Thymus (tissue), 11 donors: ENCODE measurements around the gene KDM5B. TPM values are rescaled to one million over a fixed set of nuclear protein-coding genes. Genes with fewer than 3 reads are reported as not detected.

Experiments used
- DNase-seq, 9 donors: peaks; one replicate each; pipeline ENCODE4 v3.0.0-alpha.2; 2013; ENCODE audit warnings: low spot score in 9 of 9, low read depth in 6 of 9, missing footprints in 1 of 9
- H3K27ac ChIP-seq, 2 donors: one replicate each; pipeline ENCODE4 v1.5.1; 2013; ENCODE audit warnings: control low read depth in 1 of 2, low read depth in 1 of 2, low read length in 1 of 2, mild to moderate bottlenecking in 1 of 2, moderate library complexity in 1 of 2
- H3K27me3 ChIP-seq, 2 donors: one replicate each; pipeline ENCODE4 v1.5.1; 2013; ENCODE audit warnings: low read length in 1 of 2; ENCODE audit not compliant: control insufficient read depth in 2 of 2, insufficient read depth in 1 of 2
- H3K36me3 ChIP-seq, 2 donors: one replicate each; pipeline ENCODE4 v1.5.1; 2013; ENCODE audit warnings: low read length in 1 of 2, mild to moderate bottlenecking in 1 of 2, moderate library complexity in 1 of 2; ENCODE audit not compliant: control insufficient read depth in 2 of 2, insufficient read depth in 2 of 2
- H3K4me1 ChIP-seq, 2 donors: one replicate each; pipeline ENCODE4 v1.5.1; 2013; ENCODE audit warnings: low read length in 2 of 2; ENCODE audit not compliant: control insufficient read depth in 2 of 2, insufficient read depth in 2 of 2
- H3K4me3 ChIP-seq, 2 donors: one replicate each; pipeline ENCODE4 v1.5.1; 2013; ENCODE audit warnings: low read length in 2 of 2, control low read depth in 1 of 2, mild to moderate bottlenecking in 1 of 2
- H3K9me3 ChIP-seq, 2 donors: one replicate each; pipeline ENCODE4 v1.5.1; 2013; ENCODE audit warnings: low read length in 1 of 2, mild to moderate bottlenecking in 1 of 2; ENCODE audit not compliant: control insufficient read depth in 2 of 2, insufficient read depth in 1 of 2
- WGBS: extraction: QIAGEN DNeasy Blood & Tissue Kit; methylation state at CpG from one replicate; pipeline ENCODE4 v1.1.7; 2013; 5-methylcytosine and 5-hydroxymethylcytosine counted together
- polyA plus RNA-seq: library from polyadenylated mRNA; stranded (reverse); fragments of 200-250 nt; gene quantifications from one replicate; pipeline ENCODE4 v1.2.3, GENCODE V29; 2013
- total RNA-seq: library from RNA; stranded (reverse); fragments of 120-200 nt; gene quantifications from one replicate; pipeline ENCODE4 v1.2.4, GENCODE V29; 2013
- donor health status: healthy.

KDM5B gene
- total and polyA plus RNA-seq, 2 donors = 32.0 to 37.6 TPM

DNA sequence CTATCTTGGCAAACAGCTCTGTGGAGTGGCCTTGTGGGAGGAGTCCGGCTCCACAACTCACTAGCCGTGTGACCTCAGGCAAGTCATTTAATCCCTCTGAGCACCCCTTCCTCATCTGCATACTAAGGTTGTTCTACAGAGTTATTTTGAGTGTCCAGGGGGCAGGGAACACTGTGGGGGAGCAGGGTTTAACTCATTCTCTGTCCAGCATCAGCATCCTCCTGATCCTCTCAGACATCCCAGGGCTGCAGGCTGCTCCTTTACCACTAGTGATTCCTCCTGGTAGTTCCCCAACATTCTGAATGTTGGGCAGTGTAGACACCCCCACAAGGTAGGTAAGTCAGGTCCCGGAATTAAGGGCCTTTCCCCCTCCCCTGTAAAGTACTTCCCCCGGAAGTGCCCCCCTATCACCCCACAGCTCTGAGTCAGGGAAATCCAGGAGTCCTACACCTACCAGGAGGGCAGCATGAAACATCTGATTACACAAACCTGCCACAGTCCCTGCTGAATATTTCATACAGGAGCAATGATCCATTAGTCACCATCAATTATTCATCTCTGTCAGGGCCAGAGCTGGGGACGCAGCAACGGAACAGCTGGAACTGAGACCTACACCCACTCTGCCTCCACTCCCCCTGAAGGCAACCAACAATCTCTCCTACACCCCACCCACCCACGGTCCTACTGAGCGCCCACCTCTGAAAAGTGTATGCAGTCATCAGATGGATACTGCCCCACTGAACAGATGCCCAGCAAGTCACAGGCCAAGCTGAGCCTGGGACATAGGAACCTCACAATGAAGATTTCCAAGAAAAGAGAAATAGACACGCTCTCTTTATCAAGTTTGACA is 118.5 kb downstream of the KDM5B start:
- peaks cover 0 to 2% of the 10 kb centered on the region in 2 donors for H3K27me3 ChIP-seq
- no peaks in the 10 kb centered on the region for H3K36me3 ChIP-seq
- DNase-seq = no peak
- H3K9me3 ChIP-seq = no peaks in the 10 kb centered on the region
- H3K4me3 ChIP-seq = no peak overlapping the region
- 86% methylated on average over 9 of the region's 9 CpGs for WGBS
- H3K4me1 ChIP-seq = no peaks in the 10 kb centered on the region
- no peak overlapping the region for H3K27ac ChIP-seq

DNA sequence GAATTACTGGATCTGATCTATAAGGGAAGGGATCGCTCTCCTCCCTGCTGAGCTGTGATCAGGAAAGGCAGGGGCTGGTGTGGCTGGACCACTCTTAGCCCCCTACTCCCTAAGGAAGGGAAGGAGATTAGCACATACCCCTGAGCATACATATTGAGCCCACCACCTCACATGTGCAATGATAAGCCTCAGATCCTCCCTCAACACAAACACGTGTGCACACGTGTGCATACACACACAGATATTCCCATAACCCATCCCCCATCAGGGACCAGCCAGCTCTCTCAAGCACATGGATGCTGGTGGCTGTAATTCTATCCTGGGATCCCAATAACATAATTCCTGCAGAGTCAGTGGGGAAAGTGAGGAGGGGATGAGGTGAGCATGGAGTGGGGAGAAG is 119.1 kb downstream of the KDM5B start:
- H3K4me1 ChIP-seq = no peaks in the 10 kb centered on the region
- 77% methylated on average over 3 of the region's 3 CpGs for WGBS
- H3K27ac ChIP-seq = no peak overlapping the region
- no peaks in the 10 kb centered on the region for H3K9me3 ChIP-seq
- no peak for DNase-seq
- H3K36me3 ChIP-seq = no peaks in the 10 kb centered on the region
- no peak overlapping the region for H3K4me3 ChIP-seq
- H3K27me3 ChIP-seq = peaks cover 0 to 2% of the 10 kb centered on the region in 2 donors

DNA sequence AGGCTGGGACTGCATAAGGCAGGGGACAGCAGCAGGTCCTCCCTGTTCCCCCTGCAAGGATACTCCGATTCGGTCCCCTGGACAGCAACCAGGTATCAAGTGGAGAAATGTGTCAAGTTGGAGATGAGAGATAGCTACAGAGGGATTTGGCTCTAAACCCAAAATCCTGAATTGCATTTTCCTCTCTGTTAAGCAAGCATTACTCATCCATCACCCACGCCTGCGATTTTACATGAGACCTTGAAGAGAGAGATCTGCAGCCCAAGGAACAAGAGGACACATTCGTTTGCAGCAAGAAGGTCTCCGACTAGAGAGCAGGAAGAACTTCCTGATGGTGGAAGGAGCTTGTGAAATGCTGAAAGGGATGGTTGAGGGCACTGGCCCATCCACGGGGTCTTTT is 119.8 kb downstream of the KDM5B start:
- Histone ChIP-seq H3K4me1 (no peaks in the 10 kb centered on the region), H3K27ac (no peak overlapping the region), H3K4me3 (no peak overlapping the region), H3K27me3 (peaks cover 0 to 2% of the 10 kb centered on the region in 2 donors), H3K9me3 (no peaks in the 10 kb centered on the region), H3K36me3 (no peaks in the 10 kb centered on the region)
- DNase-seq = no peak
- 88% methylated on average over 7 of the region's 7 CpGs for WGBS

DNA sequence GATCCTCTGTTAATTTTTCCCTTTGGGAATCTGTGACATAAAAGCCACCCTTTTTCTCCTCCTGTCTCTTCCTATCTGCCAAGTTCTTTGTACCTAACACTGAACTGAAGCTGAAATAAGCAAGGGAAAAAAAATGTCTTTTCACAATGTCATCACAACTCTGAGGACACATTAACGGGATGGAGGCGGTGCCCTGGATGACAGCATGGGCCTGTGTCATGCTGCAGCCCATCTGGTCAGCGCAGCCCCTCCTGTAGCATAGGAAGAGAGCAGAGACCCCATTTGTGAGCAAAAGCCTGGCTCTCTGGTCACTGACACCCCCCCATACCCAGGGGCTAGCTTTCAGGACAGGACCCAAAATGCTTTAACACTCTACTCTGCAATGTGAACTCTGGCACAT is 120.4 kb downstream of the KDM5B start:
- no peaks in the 10 kb centered on the region for H3K36me3 ChIP-seq
- DNase-seq = no peak
- H3K4me1 ChIP-seq = no peaks in the 10 kb centered on the region
- H3K4me3 ChIP-seq = no peak overlapping the region
- H3K27me3 ChIP-seq = peaks cover 0 to 2% of the 10 kb centered on the region in 2 donors
- H3K9me3 ChIP-seq = no peaks in the 10 kb centered on the region
- no peak overlapping the region for H3K27ac ChIP-seq
- WGBS = 86% methylated on average over 3 of the region's 3 CpGs

DNA sequence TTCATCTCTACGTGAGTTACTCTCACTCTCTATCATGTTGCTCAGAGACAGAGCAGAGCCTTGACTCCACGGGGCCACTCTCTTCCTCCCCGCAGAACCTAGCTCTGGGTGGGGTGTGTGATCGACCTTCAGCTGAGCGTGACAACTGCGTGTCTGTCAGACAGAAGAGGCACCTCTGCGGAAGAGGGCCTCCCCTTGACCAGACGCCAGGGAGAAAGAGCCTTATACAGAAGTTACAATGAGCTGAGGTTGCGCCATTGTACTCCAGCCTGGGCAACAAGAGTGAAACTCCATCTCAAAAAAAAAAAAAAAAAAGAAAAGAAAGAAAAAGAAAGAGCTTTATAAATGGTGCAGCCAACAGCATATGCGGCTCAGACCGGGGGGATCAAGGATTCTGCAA is 120.9 kb downstream of the KDM5B start:
- no peak overlapping the region for H3K4me3 ChIP-seq
- H3K27ac ChIP-seq = no peak overlapping the region
- H3K36me3 ChIP-seq = no peaks in the 10 kb centered on the region
- no peaks in the 10 kb centered on the region for H3K9me3 ChIP-seq
- H3K27me3 ChIP-seq = peaks cover 0 to 2% of the 10 kb centered on the region in 2 donors
- no peaks in the 10 kb centered on the region for H3K4me1 ChIP-seq
- WGBS = 81% methylated on average over 11 of the region's 11 CpGs
- DNase-seq = no peak

DNA sequence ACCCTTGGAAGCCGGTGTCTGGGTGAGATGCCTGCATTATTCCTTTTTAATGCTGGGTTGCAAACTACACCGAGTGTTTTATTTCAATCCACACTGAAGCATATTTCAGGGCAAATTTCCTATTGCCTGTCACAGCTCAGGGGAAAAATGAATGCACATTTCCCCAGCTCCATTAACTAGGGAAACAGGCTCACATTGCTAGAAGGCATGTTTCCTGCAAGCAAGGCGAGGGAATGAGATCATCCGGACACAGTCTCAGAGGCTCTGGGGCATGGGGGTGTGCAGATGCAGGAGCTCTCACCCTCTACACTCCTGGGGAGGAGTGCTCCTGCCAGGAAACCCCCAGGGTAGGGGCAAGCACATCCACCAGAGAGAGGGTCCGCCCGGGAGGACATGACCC is 122.6 kb downstream of the KDM5B start:
- no peak overlapping the region for H3K4me3 ChIP-seq
- no peak for DNase-seq
- peaks cover 0 to 13% of the 10 kb centered on the region in 2 donors for H3K27me3 ChIP-seq
- 83% methylated on average over 6 of the region's 6 CpGs for WGBS
- H3K4me1 ChIP-seq = no peaks in the 10 kb centered on the region
- H3K27ac ChIP-seq = no peak overlapping the region
- H3K9me3 ChIP-seq = no peaks in the 10 kb centered on the region
- no peaks in the 10 kb centered on the region for H3K36me3 ChIP-seq

DNA sequence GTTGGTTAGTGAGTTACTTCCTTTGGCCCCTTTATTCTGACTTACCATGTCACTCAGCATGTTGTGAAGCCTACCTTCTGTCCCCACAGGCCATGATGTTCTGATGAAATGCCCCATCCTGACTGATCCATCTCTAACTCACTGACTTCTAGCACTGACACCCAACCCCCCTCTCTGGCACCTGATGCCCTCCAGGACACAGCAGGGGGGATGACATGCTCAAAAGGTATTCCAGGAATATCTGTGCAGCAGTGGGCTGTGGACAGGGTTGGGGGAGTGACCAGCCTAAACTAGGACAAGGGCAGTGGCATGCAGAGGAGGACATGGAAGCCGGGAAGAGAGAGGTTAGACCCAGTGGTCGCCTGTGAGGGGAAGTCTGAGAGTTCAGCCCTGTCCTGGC is 123.5 kb downstream of the KDM5B start:
- H3K9me3 ChIP-seq = no peaks in the 10 kb centered on the region
- H3K27ac ChIP-seq = no peak overlapping the region
- H3K36me3 ChIP-seq = no peaks in the 10 kb centered on the region
- H3K27me3 ChIP-seq = peaks cover 0 to 17% of the 10 kb centered on the region in 2 donors
- H3K4me1 ChIP-seq = no peaks in the 10 kb centered on the region
- WGBS = 70% methylated on average over 2 of the region's 2 CpGs
- no peak overlapping the region for H3K4me3 ChIP-seq
- no peak for DNase-seq

DNA sequence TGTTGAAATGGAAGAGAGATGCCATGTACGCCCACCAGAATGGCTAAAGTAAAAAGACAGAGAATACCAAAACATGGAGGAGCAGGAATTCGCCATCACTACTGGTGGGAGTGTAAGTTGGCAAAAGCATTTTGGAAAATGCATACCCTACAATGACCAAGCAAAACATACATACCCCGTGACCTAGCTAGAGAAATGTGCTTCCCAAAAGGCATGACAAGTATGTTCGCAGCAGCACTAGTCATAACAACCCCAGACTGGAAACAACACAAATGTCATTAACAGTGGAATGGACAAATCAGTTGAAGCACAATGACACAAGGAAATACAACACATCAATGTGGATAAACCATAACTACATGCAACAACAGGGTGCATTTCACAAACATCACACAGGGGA is 125.2 kb downstream of the KDM5B start:
- Histone ChIP-seq H3K36me3 (no peaks in the 10 kb centered on the region), H3K27ac (no peak overlapping the region), H3K9me3 (no peaks in the 10 kb centered on the region), H3K4me3 (no peak overlapping the region), H3K4me1 (no peaks in the 10 kb centered on the region), H3K27me3 (peaks cover 0 to 17% of the 10 kb centered on the region in 2 donors)
- DNase-seq = no peak
- WGBS = 96% methylated on average over 4 of the region's 4 CpGs

DNA sequence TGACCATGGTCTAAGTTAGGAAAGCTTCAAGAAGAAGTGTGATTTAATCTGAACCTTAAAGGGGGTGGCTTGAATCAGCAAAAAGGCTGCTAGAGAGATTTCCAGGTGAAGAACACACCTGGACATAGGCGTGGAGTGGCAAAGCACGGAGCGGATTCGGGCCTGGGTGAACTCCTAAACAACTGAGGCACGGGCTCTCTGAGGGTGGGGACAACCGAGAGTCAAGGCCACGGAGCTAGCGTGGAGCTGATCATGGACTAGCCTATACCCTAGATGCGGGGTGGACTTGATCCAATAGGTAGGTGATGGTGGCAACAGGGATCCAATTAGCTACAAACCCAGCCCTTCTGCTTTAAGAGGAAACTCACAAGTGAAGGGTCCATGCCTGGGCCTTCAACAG is 125.7 kb downstream of the KDM5B start:
- 98% methylated on average over 9 of the region's 9 CpGs for WGBS
- DNase-seq = no peak
- H3K4me1 ChIP-seq = no peaks in the 10 kb centered on the region
- H3K27me3 ChIP-seq = peaks cover 0 to 17% of the 10 kb centered on the region in 2 donors
- no peak overlapping the region for H3K27ac ChIP-seq
- no peak overlapping the region for H3K4me3 ChIP-seq
- H3K9me3 ChIP-seq = no peaks in the 10 kb centered on the region
- no peaks in the 10 kb centered on the region for H3K36me3 ChIP-seq
